ENCODE data around the gene KLHL40. TPM values are rescaled to one million over a fixed set of nuclear protein-coding genes. Genes with fewer than 3 reads are reported as not detected.

The KLHL40 gene
- total and polyA plus RNA-seq, 9 donors: 86.0 to 176 (median 124) TPM

DNA sequence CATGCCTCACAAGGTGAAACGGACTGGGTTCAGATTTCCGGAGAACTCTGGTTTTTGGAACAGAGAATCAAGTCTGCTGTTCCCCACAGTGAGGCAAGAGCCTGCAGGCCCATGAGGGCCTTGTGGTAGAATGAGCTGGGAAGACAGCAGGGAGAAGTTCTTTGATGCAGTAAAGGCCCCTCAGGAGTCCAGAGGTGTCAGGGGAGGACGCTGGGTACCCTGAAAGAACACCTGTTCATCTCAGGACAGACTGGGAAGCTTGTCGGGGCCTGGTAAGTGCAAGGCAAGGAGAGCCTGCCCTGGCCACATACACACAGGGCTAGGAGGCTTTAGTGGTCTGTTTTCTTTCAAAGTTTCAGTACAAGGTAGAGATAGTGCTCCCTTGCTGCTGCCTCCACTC, 35.6 kb upstream of the KLHL40 start:
- Histone ChIP-seq H3K27me3 (ENCODE audit: control insufficient read depth, insufficient read depth, low read length) (no peaks in the 10 kb centered on the region), H3K27ac (ENCODE audit: low read length) (no peak overlapping the region), H3K9me3 (replicated peaks; ENCODE audit: control insufficient read depth, low read depth, low read length) (no peaks in the 10 kb centered on the region), H3K4me3 (ENCODE audit: low read length) (no peak overlapping the region), H3K4me1 (ENCODE audit: control insufficient read depth, insufficient read depth, low read length) (peaks cover 32% of the 10 kb centered on the region), H3K36me3 (ENCODE audit: control insufficient read depth, insufficient read depth, low read length) (peaks cover 37% of the 10 kb centered on the region)
- peak; percentile 5 for DNase-seq
- 80% methylated on average over 4 of the region's 4 CpGs for WGBS (ENCODE audit: insufficient coverage)

DNA sequence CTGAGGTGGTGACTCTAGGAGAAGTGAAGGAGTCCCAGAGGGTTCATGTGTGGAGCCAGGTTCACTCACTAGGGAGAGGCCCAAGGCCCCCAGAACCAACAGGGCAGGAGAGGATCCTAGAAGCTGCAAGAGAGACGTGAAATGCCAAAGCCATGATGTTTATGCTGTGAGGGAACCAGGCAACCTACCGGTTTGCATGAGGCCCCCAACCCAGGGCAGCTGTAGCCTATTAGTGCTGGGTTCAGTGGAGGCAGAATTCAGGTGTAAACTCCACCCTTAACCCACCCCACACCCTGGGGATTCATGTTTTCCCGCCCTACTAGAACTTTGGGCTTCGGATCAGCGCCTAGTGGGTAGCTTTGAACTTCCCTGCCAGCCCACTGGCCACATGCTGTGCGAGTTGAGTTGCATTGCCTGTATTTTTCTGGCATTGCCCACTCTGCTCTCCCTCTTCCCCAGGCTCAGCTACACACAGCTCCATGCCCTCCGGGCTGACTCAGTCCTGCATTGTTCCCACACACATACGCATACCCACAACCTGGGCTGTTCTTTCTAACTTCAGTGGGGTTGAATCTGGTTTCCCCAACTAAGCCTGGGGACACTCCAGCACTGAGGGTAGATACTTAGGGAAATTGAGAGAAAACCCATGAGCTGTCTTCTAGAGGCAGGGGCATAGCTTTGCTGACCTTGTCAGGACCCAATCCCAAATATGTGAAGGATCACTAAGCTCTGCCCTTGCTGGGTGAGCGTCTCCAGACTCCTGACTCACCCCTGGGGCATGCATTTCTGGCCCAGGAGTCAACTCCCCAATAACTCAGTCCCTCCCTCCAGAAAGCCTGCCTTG, 33.9 kb upstream of the KLHL40 start:
- Histone ChIP-seq H3K27ac (ENCODE audit: low read length) (no peak overlapping the region), H3K36me3 (ENCODE audit: control insufficient read depth, insufficient read depth, low read length) (peaks cover 31% of the 10 kb centered on the region), H3K27me3 (ENCODE audit: control insufficient read depth, insufficient read depth, low read length) (no peaks in the 10 kb centered on the region), H3K4me3 (ENCODE audit: low read length) (no peak overlapping the region), H3K9me3 (replicated peaks; ENCODE audit: control insufficient read depth, low read depth, low read length) (no peaks in the 10 kb centered on the region), H3K4me1 (ENCODE audit: control insufficient read depth, insufficient read depth, low read length) (peaks cover 48% of the 10 kb centered on the region)
- peak; percentile 6 for DNase-seq
- WGBS (ENCODE audit: insufficient coverage): 67% methylated on average over 6 of the region's 9 CpGs

DNA sequence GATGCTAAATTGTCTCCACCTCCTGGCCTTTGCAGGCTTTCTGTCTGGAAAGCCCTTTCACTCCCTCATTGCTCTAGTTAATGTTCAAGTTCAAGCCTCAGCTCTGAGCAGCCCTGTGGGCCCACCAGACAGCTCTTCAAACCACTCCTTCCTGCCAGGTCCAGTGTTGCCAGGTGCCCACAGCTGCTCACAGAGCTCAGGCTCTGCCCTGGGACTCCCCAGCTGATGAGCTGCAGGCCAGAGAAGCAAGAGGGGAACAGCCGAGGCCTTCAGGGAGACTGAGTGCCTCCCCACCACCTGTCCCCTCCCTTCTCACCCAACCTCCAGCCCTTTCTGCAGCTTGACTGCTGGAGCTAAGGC, 33.1 kb upstream of the KLHL40 start:
- Histone ChIP-seq H3K9me3 (replicated peaks; ENCODE audit: control insufficient read depth, low read depth, low read length) (no peaks in the 10 kb centered on the region), H3K27me3 (ENCODE audit: control insufficient read depth, insufficient read depth, low read length) (no peaks in the 10 kb centered on the region), H3K4me3 (ENCODE audit: low read length) (no peak overlapping the region), H3K27ac (ENCODE audit: low read length) (peak overlapping the region; percentile 56), H3K4me1 (ENCODE audit: control insufficient read depth, insufficient read depth, low read length) (peaks cover 56% of the 10 kb centered on the region), H3K36me3 (ENCODE audit: control insufficient read depth, insufficient read depth, low read length) (peaks cover 26% of the 10 kb centered on the region)
- WGBS (ENCODE audit: insufficient coverage): no CpG with 5 or more reads among the region's 1 CpG
- peak; percentile 41 for DNase-seq

DNA sequence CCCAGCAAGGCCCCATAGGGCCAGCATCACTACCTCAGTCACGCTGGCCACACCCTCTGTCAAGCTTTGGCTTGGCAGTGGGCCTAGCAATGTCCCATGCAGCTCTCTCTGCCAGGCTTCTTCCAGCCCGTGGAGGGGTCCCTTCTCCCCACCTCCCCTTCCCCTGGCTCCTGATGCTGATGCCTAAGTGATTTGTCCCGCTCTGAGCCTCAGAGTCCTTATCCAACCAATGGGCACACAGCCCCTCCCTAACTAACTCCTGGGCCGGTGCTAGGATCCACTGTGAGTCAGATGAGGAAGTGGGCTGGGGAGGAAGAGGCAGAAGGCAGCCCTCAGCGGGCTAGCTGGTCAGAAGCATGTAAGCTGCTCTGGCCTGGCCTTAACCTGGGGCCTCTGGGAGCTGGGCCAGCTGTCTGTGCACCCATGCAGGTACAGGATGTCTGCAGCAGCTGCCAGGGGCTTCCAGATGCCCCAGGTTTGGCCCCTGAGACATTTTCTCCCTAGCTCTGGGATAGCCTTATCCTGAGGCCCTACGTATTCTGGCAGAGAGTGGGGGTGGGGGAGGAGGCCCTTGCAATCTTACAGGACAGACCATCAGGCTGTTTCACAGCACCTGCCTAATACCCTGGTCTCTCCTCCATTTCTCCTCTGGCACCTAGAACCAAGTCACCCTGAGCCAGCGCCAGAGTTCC, 32.6 kb upstream of the KLHL40 start:
- Histone ChIP-seq H3K36me3 (ENCODE audit: control insufficient read depth, insufficient read depth, low read length) (peaks cover 21% of the 10 kb centered on the region), H3K27me3 (ENCODE audit: control insufficient read depth, insufficient read depth, low read length) (no peaks in the 10 kb centered on the region), H3K27ac (ENCODE audit: low read length) (peak overlapping the region; percentile 56), H3K4me1 (ENCODE audit: control insufficient read depth, insufficient read depth, low read length) (peaks cover 61% of the 10 kb centered on the region), H3K4me3 (ENCODE audit: low read length) (peak overlapping the region; percentile 84), H3K9me3 (replicated peaks; ENCODE audit: control insufficient read depth, low read depth, low read length) (no peaks in the 10 kb centered on the region)
- 0% methylated on average over 2 of the region's 7 CpGs for WGBS (ENCODE audit: insufficient coverage)
- peak; percentile 61 for DNase-seq

DNA sequence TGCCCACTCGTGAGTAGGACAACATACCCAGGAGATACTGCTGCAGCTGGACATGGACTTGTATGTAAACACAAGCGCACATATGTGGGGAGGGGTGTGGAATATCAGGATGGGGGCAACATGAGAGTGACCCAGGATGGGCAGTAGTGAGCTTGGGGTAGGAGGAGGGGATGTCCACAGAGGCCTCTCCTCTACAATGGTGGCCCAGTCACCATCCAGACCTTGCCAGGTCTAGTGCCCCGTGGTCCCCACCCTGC, 32.1 kb upstream of the KLHL40 start:
- Histone ChIP-seq H3K4me3 (ENCODE audit: low read length) (peak overlapping the region; percentile 84), H3K27ac (ENCODE audit: low read length) (peak overlapping the region; percentile 56), H3K36me3 (ENCODE audit: control insufficient read depth, insufficient read depth, low read length) (peaks cover 21% of the 10 kb centered on the region), H3K9me3 (replicated peaks; ENCODE audit: control insufficient read depth, low read depth, low read length) (no peaks in the 10 kb centered on the region), H3K4me1 (ENCODE audit: control insufficient read depth, insufficient read depth, low read length) (peaks cover 65% of the 10 kb centered on the region), H3K27me3 (ENCODE audit: control insufficient read depth, insufficient read depth, low read length) (no peaks in the 10 kb centered on the region)
- no peak for DNase-seq
- 33% methylated on average over 3 of the region's 3 CpGs for WGBS (ENCODE audit: insufficient coverage)

DNA sequence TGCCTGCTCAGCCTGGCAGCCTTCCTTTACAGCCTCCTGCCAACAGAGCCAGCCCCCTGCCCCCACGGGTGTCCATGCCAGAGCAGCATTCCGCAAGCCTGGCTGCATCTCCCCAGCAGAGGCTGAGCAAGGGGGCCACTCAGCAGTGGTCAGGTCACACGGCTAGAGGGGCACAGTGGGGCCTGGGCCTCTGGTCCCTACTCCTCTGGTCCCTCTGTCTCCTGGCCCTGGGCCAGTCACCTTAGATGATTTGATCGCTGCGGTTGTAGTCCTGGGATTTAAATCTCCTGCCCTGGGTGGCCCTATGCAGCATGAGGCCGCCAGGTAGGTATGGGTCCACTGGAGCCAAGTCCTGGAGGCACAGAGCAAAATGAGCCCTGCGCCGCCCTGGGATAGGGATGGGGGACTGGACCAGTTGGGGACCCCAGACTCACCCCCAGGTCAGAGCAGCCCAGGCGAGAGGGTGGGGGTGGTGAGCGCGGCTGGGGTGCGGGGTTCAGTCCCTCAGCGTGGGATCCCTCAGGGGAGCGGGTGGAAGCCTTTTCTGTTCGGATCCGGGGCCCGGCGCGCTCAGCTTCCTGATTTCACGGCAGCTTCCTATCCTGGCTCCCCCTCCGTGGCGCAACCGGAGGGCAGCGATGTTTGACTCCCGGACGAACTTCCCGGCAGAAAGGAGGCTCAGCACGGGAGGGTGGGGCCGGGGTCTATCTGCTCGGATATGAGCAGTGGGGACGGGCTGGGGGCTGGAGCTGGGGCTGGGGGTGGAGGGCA, 31.6 kb upstream of the KLHL40 start, which contains the start of gene ZBTB47:
TSS of gene ZBTB47 (plus strand) at position 138 of the 771 bp plus-strand sequence. CDS start 4,659 bp downstream, outside the sequence.
- H3K9me3 ChIP-seq (replicated peaks; ENCODE audit: control insufficient read depth, low read depth, low read length): no peaks in the 10 kb centered on the region
- DNase-seq: peak; percentile 50
- H3K27me3 ChIP-seq (ENCODE audit: control insufficient read depth, insufficient read depth, low read length): no peaks in the 10 kb centered on the region
- peak within 1 kb of the TSS; percentile 89 for H3K27ac ChIP-seq (ENCODE audit: low read length)
- H3K36me3 ChIP-seq (ENCODE audit: control insufficient read depth, insufficient read depth, low read length): peaks cover 23% of the 10 kb centered on the region
- H3K4me3 ChIP-seq (ENCODE audit: low read length): peak within 1 kb of the TSS; percentile 84
- 4% methylated on average over 30 of the region's 31 CpGs for WGBS (ENCODE audit: insufficient coverage)
- peaks cover 71% of the 10 kb centered on the region for H3K4me1 ChIP-seq (ENCODE audit: control insufficient read depth, insufficient read depth, low read length)

DNA sequence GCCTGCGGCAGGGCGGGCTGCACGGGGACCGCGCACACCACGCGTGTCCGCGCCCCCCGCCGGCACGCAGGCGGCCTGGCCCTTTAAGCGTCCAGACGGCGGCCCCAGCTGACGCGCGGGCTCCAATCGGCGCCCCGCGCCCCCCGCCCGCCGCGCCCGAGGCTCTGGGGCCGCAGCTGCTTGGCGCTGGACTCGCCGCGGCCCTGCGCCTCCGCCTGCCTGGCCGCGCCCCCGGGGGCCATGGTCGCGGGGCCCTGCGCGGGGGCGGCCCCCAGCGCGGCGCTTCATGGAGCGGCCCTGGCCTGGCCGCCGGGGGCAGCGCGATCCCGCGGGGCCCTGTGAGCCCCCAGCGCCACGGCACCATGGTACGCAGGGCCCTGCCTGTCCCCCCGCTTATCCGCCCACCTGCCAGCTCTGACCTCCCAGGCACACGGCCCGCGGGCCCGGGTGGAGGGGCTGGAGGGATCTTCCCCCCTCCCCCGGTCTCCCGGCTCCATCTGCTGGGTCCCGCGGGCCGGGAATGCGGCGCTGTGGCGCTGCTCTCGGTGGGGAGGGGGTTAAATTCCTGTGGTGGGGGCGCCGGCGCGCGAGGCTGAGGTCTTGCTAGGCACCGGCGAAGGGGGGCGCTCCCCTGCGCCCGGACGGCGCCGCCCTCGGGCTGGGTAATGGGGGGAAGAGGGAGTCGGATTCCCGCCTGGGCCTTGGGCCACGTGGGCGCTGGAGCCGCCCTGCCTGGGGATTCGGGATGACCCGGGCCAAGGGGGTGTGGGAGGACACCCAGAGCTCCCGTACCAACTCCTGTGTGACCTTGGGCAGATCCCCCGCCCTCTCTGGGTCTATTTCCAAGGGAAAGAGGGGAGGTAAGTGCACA, 30.8 kb upstream of the KLHL40 start:
- peak overlapping the region; percentile 84 for H3K4me3 ChIP-seq (ENCODE audit: low read length)
- DNase-seq: peak; percentile 91
- WGBS (ENCODE audit: insufficient coverage): 0% methylated on average over 60 of the region's 94 CpGs
- peak overlapping the region; percentile 89 for H3K27ac ChIP-seq (ENCODE audit: low read length)
- H3K36me3 ChIP-seq (ENCODE audit: control insufficient read depth, insufficient read depth, low read length): peaks cover 26% of the 10 kb centered on the region
- H3K4me1 ChIP-seq (ENCODE audit: control insufficient read depth, insufficient read depth, low read length): peaks cover 71% of the 10 kb centered on the region
- H3K9me3 ChIP-seq (replicated peaks; ENCODE audit: control insufficient read depth, low read depth, low read length): no peaks in the 10 kb centered on the region
- H3K27me3 ChIP-seq (ENCODE audit: control insufficient read depth, insufficient read depth, low read length): no peaks in the 10 kb centered on the region

DNA sequence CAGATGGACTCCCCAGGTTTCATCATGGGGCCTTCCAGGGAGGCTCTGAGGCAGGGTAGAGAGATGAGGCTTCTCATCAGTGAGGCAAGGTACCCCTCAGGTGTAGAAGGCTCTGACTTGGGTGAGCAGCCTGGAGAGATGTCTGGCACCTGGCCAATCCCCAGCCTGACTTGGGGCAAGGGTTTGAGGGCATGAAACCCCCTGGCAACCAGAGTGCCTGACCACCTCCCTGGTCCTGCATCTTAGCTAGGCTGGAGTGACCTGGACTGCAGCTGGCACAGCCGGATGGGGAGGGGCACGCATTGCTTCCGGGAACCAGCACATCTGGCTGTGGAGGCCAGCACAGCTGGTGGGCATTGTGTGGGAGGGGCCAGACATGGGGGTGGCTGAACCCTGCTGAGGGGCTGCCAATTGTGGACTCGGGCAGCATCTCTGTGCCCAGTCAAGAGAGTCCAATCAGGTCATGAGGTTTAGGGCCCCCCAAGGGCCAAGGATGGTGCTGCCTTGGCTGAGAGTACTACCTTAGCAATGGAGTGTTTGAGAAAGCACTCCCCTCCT, 29.9 kb upstream of the KLHL40 start:
- WGBS (ENCODE audit: insufficient coverage): 26% methylated on average over 4 of the region's 4 CpGs
- Histone ChIP-seq H3K4me1 (ENCODE audit: control insufficient read depth, insufficient read depth, low read length) (peaks cover 71% of the 10 kb centered on the region), H3K4me3 (ENCODE audit: low read length) (peak overlapping the region; percentile 82)

DNA sequence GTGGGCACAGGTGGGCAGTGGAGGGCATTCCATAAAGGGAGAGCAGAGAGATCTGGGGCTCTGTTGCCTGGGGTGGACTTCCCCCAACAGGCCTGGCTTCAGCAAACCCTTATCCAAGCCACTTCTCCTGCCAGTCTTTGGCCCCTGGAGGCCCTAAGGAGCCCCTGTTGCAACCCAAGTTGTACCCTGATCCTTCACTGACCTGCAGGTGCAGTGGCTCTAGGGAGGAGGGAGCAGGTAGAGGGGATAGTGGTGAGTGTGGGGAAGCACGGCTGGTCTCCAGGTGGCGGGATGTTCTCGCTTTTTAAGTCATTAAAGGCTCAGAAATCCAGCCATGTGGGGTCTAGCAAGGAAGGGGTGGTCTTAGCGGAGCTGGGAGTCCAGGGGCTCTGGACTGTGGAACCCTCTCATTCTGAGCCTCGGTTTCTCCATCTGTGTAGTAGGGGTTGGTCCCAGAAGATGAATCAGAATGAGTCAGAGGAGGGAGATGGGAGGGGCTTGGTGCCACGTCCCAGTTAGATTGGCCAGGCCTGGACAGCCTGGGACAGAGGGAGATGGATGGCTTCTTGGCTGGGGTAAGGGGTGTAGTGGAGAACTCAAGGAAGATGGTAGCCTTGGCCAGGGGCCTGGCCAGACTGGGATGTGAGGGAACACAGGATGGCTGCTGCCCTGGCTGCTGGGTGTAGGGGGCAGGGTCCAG, 29.2 kb upstream of the KLHL40 start:
- WGBS (ENCODE audit: insufficient coverage): 66% methylated on average over 3 of the region's 6 CpGs
- no peaks in the 10 kb centered on the region for H3K27me3 ChIP-seq (ENCODE audit: control insufficient read depth, insufficient read depth, low read length)
- peak overlapping the region; percentile 89 for H3K27ac ChIP-seq (ENCODE audit: low read length)
- H3K9me3 ChIP-seq (replicated peaks; ENCODE audit: control insufficient read depth, low read depth, low read length): no peaks in the 10 kb centered on the region
- H3K4me3 ChIP-seq (ENCODE audit: low read length): no peak overlapping the region
- DNase-seq: peak; percentile 14
- H3K4me1 ChIP-seq (ENCODE audit: control insufficient read depth, insufficient read depth, low read length): peaks cover 70% of the 10 kb centered on the region
- peaks cover 25% of the 10 kb centered on the region for H3K36me3 ChIP-seq (ENCODE audit: control insufficient read depth, insufficient read depth, low read length)

More for the DNA sequence above, 29.9 kb upstream of the KLHL40 start:
- H3K27me3 ChIP-seq (ENCODE audit: control insufficient read depth, insufficient read depth, low read length): no peaks in the 10 kb centered on the region
- no peaks in the 10 kb centered on the region for H3K9me3 ChIP-seq (replicated peaks; ENCODE audit: control insufficient read depth, low read depth, low read length)
- peak overlapping the region; percentile 89 for H3K27ac ChIP-seq (ENCODE audit: low read length)
- peaks cover 25% of the 10 kb centered on the region for H3K36me3 ChIP-seq (ENCODE audit: control insufficient read depth, insufficient read depth, low read length)
- peak; percentile 53 for DNase-seq
